ENCODE results near the gene STKLD1.

The STKLD1 gene

DNA sequence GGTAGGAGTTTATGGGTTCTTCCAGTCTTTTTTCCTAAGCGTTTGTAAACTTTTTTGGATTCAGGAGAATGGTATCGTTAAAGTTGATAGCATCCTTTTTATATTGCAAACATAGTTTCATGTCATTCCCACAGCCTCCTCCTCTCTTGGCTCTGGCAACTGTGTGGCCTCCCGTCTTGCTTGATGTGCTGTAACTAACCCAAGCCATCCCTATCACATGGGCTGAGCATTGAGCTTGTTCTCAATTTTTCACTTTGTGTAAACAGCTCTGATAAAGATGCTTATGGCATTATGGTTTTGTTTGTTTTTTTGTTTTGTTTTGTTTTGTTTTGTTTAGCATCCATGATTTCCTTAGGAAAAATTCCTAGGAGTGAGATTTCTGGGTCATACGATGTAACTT is 4.6 kb downstream of the STKLD1 start:
- H3K9ac ChIP-seq = no peak overlapping the region
- no peaks in the 10 kb centered on the region for H3K4me1 ChIP-seq
- H3K4me2 ChIP-seq (ENCODE audit: low read length) = no peak overlapping the region
- H3K9me3 ChIP-seq (ENCODE audit: control insufficient read depth, low read length) = no peaks in the 10 kb centered on the region
- no peak overlapping the region for H2AFZ ChIP-seq
- no peak overlapping the region for H3K4me3 ChIP-seq (ENCODE audit: low read depth, low read length)
- no peaks in the 10 kb centered on the region for H3K36me3 ChIP-seq (ENCODE audit: control insufficient read depth, insufficient read depth, low read length)
- no peak overlapping the region for H3K27ac ChIP-seq
- no peaks in the 10 kb centered on the region for H3K27me3 ChIP-seq (ENCODE audit: control insufficient read depth, insufficient read depth, low read length)
- no peak for TF ChIP-seq CTCF (IDR thresholded peaks at IDR 0.05)
- H3K79me2 ChIP-seq = no peaks in the 10 kb centered on the region

GRCh38 chr9:133382507-133383141 is 6.5 kb downstream of the STKLD1 start:
- H3K9me3 ChIP-seq (ENCODE audit: control insufficient read depth, low read length) = no peaks in the 10 kb centered on the region
- no peak overlapping the region for H2AFZ ChIP-seq
- H3K4me1 ChIP-seq = no peaks in the 10 kb centered on the region
- no peak overlapping the region for H3K9ac ChIP-seq
- H3K36me3 ChIP-seq (ENCODE audit: control insufficient read depth, insufficient read depth, low read length) = no peaks in the 10 kb centered on the region
- no peaks in the 10 kb centered on the region for H3K79me2 ChIP-seq
- H3K27me3 ChIP-seq (ENCODE audit: control insufficient read depth, insufficient read depth, low read length) = no peaks in the 10 kb centered on the region
- no peak overlapping the region for H3K27ac ChIP-seq
- H3K4me3 ChIP-seq (ENCODE audit: low read depth, low read length) = no peak overlapping the region
- H3K4me2 ChIP-seq (ENCODE audit: low read length) = no peak overlapping the region
- no peak for TF ChIP-seq CTCF (IDR thresholded peaks at IDR 0.05)

DNA sequence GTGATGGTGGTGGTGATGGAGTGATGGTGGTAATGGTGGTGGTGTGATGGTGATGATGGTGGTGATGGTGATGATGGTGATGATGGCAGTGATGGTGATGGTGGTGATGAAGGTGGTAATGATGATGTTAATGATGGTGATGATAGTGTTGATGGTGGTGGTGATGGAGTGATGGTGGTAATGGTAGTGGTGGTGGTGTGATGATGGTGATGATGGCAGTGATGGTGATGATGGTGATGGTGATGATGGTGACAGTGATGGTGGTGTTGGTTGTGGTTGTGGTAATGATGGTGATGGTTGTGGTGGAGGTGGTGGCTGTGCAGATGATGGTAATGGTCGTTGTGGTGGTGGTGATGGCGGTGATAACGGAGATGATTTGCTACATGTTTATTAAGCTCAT is 7.3 kb downstream of the STKLD1 start:
- Histone ChIP-seq H2AFZ (no peak overlapping the region), H3K9ac (no peak overlapping the region), H3K4me2 (ENCODE audit: low read length) (no peak overlapping the region), H3K4me3 (ENCODE audit: low read depth, low read length) (no peak overlapping the region), H3K4me1 (no peaks in the 10 kb centered on the region), H3K79me2 (no peaks in the 10 kb centered on the region), H3K9me3 (ENCODE audit: control insufficient read depth, low read length) (no peaks in the 10 kb centered on the region), H3K27ac (no peak overlapping the region), H3K27me3 (ENCODE audit: control insufficient read depth, insufficient read depth, low read length) (no peaks in the 10 kb centered on the region), H3K36me3 (ENCODE audit: control insufficient read depth, insufficient read depth, low read length) (no peaks in the 10 kb centered on the region)
- TF ChIP-seq CTCF (IDR thresholded peaks at IDR 0.05) = no peak

DNA sequence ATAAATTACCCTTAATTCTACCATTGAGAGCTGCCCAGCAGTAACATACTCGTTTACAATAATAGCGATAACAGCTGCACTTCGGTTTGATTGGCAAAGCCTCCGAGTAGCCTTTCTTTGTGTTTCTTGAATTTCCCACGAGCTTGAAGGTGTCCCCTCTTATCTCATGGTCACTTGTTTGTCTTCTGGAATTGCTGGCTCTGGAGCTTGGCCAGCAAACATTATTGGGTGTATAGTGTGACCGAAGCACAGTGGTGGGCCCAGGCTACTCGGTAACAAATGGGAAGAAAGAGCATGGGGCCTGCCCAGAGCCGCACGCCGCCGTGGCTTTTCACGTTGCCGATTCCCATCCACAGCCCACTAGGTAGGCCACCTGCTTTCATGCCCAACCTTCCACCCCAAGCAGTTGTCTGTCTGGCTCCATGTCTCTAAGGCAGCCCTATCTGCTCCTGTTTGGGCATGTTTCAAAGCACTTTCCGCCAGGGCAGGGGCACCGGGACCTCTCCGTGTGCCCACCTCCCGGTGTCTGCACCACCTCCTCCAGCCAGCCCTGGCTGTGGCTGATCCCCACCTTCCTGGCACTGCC is 8.7 kb downstream of the STKLD1 start:
- Histone ChIP-seq H3K4me3 (ENCODE audit: low read depth, low read length) (no peak overlapping the region), H3K9ac (no peak overlapping the region), H2AFZ (no peak overlapping the region), H3K36me3 (ENCODE audit: control insufficient read depth, insufficient read depth, low read length) (no peaks in the 10 kb centered on the region), H3K79me2 (no peaks in the 10 kb centered on the region), H3K27me3 (ENCODE audit: control insufficient read depth, insufficient read depth, low read length) (no peaks in the 10 kb centered on the region), H3K9me3 (ENCODE audit: control insufficient read depth, low read length) (no peaks in the 10 kb centered on the region), H3K27ac (no peak overlapping the region), H3K4me2 (ENCODE audit: low read length) (no peak overlapping the region), H3K4me1 (no peaks in the 10 kb centered on the region)
- no peak for TF ChIP-seq CTCF (IDR thresholded peaks at IDR 0.05)

- H3K4me2 ChIP-seq (ENCODE audit: low read length) = no peak overlapping the region
These were observed 9.3 kb downstream of the STKLD1 start for GRCh38 chr9:133385452-133385851.

More at GRCh38 chr9:133385452-133385851, 9.3 kb downstream of the STKLD1 start:
- no peaks in the 10 kb centered on the region for H3K4me1 ChIP-seq
- TF ChIP-seq CTCF (IDR thresholded peaks at IDR 0.05) = no peak
- no peaks in the 10 kb centered on the region for H3K79me2 ChIP-seq
- no peak overlapping the region for H2AFZ ChIP-seq
- no peaks in the 10 kb centered on the region for H3K9me3 ChIP-seq (ENCODE audit: control insufficient read depth, low read length)
- no peak overlapping the region for H3K27ac ChIP-seq
- no peaks in the 10 kb centered on the region for H3K36me3 ChIP-seq (ENCODE audit: control insufficient read depth, insufficient read depth, low read length)
- H3K4me3 ChIP-seq (ENCODE audit: low read depth, low read length) = no peak overlapping the region
- no peaks in the 10 kb centered on the region for H3K27me3 ChIP-seq (ENCODE audit: control insufficient read depth, insufficient read depth, low read length)
- no peak overlapping the region for H3K9ac ChIP-seq
